Measurements from ENCODE around the gene CASZ1. TPM values are rescaled to one million over a fixed set of nuclear protein-coding genes. Genes with fewer than 3 reads are reported as not detected.

CASZ1 gene
- total RNA-seq, 1 donor from 2014 or later: 63.6 TPM

DNA sequence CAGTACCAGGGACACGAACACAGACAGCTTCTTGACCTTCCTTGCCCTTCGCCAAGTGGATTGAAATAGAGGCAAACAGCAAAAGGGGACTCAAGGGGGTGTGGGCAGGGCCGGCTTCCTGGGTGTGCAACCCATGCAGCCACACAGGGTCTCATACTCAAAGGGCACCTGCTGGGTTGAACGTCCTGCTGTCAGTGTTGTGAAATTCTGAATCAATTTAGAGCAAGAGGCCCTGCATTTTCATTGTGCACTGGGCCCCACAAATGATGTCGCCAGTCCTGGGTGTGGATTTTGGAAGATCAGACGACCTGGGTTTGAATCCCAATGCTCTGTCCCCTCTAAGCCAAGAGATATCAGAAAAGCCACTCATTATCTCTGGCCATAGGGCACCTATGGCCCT lies 51.1 kb downstream of the CASZ1 start:
- Histone ChIP-seq H3K4me3 (no peak overlapping the region), H3K27me3 (no peaks in the 10 kb centered on the region), H3K36me3 (no peaks in the 10 kb centered on the region), H3K9me3 (no peaks in the 10 kb centered on the region), H3K4me1 (peaks cover 7% of the 10 kb centered on the region), H3K27ac (peak overlapping the region; percentile 71)
- ATAC-seq (peak; percentile 9), DNase-seq (no peak)
- intact Hi-C loops (cut with DNase I): no loop called here
- TF ChIP-seq, protein P1, sequence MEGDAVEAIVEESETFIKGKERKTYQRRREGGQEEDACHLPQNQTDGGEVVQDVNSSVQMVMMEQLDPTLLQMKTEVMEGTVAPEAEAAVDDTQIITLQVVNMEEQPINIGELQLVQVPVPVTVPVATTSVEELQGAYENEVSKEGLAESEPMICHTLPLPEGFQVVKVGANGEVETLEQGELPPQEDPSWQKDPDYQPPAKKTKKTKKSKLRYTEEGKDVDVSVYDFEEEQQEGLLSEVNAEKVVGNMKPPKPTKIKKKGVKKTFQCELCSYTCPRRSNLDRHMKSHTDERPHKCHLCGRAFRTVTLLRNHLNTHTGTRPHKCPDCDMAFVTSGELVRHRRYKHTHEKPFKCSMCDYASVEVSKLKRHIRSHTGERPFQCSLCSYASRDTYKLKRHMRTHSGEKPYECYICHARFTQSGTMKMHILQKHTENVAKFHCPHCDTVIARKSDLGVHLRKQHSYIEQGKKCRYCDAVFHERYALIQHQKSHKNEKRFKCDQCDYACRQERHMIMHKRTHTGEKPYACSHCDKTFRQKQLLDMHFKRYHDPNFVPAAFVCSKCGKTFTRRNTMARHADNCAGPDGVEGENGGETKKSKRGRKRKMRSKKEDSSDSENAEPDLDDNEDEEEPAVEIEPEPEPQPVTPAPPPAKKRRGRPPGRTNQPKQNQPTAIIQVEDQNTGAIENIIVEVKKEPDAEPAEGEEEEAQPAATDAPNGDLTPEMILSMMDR (IDR thresholded peaks at IDR 0.05): no peak

DNA sequence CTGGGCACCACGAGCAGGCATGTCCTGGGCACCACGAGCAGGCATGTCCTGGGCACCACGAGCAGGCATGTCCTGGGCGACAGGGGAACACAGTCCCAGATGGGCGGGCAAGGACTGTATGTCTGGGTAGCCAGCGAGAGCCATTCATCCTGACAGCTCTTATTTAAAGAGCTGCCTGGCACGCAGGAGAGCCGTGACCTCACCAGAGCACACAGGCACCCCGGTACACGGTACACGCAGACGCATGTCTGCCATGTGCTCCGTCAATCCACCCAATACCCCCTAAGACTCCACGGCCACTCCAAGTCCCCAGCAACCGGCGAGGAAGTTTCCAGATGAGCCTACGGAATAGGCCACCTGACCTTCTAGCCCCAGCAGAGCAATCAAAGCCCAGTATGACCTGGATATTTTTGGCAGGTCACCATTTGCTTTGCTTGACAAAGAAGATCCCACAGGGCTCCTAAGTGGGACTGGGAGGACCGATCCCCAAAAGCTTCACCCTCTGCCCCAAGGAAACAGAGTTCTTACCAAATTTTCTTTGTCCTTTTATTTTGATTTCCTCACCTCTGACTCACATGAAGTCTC lies 51.7 kb downstream of the CASZ1 start:
- TF ChIP-seq, protein P1 (IDR thresholded peaks at IDR 0.05): no peak
- Histone ChIP-seq H3K36me3 (no peaks in the 10 kb centered on the region), H3K27me3 (no peaks in the 10 kb centered on the region), H3K27ac (peak overlapping the region; percentile 71), H3K4me1 (peaks cover 7% of the 10 kb centered on the region), H3K4me3 (no peak overlapping the region), H3K9me3 (no peaks in the 10 kb centered on the region)
- no peak for ATAC-seq
- DNase-seq: no peak
- intact Hi-C loops (cut with DNase I): no loop called here

GRCh38 chr1:10744029-10744428 lies 52.4 kb downstream of the CASZ1 start:
- TF ChIP-seq, protein P1 (IDR thresholded peaks at IDR 0.05): no peak
- Histone ChIP-seq H3K4me3 (no peak overlapping the region), H3K27ac (no peak overlapping the region), H3K4me1 (peaks cover 7% of the 10 kb centered on the region), H3K36me3 (no peaks in the 10 kb centered on the region), H3K9me3 (no peaks in the 10 kb centered on the region), H3K27me3 (no peaks in the 10 kb centered on the region)
- intact Hi-C loops (cut with DNase I): no loop called here
- DNase-seq (no peak), ATAC-seq (no peak)

DNA sequence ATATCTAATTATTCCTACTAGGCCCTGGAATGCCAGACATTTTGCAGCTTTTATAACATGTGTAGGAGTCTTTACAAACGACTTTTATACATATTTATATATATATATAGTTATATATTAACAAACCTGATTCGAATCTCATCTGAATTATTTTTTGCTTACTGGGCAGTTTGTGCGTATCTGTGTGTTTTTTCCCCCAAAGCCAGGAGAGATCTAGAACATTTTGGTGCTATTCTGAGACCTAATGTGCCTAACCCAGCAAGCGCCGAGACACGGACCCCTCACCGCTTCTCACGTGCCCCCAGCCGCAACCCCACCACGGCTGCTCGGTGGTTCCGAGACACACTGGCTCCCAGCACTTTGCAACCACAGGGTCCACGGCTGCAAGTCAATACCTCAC lies 54.8 kb downstream of the CASZ1 start:
- intact Hi-C loops (cut with DNase I): no loop called here
- Histone ChIP-seq H3K36me3 (no peaks in the 10 kb centered on the region), H3K27ac (no peak overlapping the region), H3K9me3 (no peaks in the 10 kb centered on the region), H3K4me3 (no peak overlapping the region), H3K27me3 (no peaks in the 10 kb centered on the region), H3K4me1 (peaks cover 26% of the 10 kb centered on the region)
- TF ChIP-seq, protein P1 (IDR thresholded peaks at IDR 0.05): no peak
- DNase-seq (no peak), ATAC-seq (no peak)

GRCh38 chr1:10740123-10740522 lies 56.3 kb downstream of the CASZ1 start:
- Histone ChIP-seq H3K36me3 (no peaks in the 10 kb centered on the region), H3K4me1 (peaks cover 21% of the 10 kb centered on the region), H3K4me3 (no peak overlapping the region), H3K27ac (no peak overlapping the region), H3K9me3 (no peaks in the 10 kb centered on the region), H3K27me3 (no peaks in the 10 kb centered on the region)
- TF ChIP-seq, protein P1 (IDR thresholded peaks at IDR 0.05): no peak
- DNase-seq: no peak
- intact Hi-C loops (cut with DNase I): no loop called here
- no peak for ATAC-seq

GRCh38 chr1:10739589-10739988 lies 56.9 kb downstream of the CASZ1 start:
- no peak for DNase-seq
- ATAC-seq: no peak
- TF ChIP-seq, protein P1 (IDR thresholded peaks at IDR 0.05): no peak
- Histone ChIP-seq H3K4me1 (peaks cover 19% of the 10 kb centered on the region), H3K27ac (no peak overlapping the region), H3K9me3 (no peaks in the 10 kb centered on the region), H3K36me3 (no peaks in the 10 kb centered on the region), H3K4me3 (no peak overlapping the region), H3K27me3 (no peaks in the 10 kb centered on the region)
- intact Hi-C loops (cut with DNase I): no loop called here
